Stimulated activated memory B cell treated with anti-CD40 and anti-IgM and Interleukin-4, amounts not matched to agents 10 μg/mL and 1 μg/mL and 100 μg/mL, for 72 hours (primary cell): Measurements from ENCODE around the gene TIA1.
"Not testable (repeated sequence)": the region's sequence is repeated elsewhere in the genome, so short reads cannot be mapped to it uniquely, and the experiment has no call there.

Source experiments
- ATAC-seq: fragments of 150-1000 bp; cut with Tn5 transposase; 2 replicates; pipeline ENCODE4 v1.10.0; 2021
- H3K27ac Mint-ChIP-seq: one replicate; pipeline ENCODE4 v1.8.0; 2022; ENCODE audit warnings: mild to moderate bottlenecking, mixed read lengths
- H3K27me3 Mint-ChIP-seq: one replicate; pipeline ENCODE4 v1.8.0; 2022; ENCODE audit warnings: mixed read lengths
- H3K36me3 Mint-ChIP-seq: one replicate; pipeline ENCODE4 v1.8.0; 2022; ENCODE audit warnings: mixed read lengths
- H3K4me1 Mint-ChIP-seq: one replicate; pipeline ENCODE4 v1.8.0; 2022; ENCODE audit warnings: mixed read lengths
- H3K4me3 Mint-ChIP-seq: one replicate; pipeline ENCODE4 v1.8.0; 2022; ENCODE audit warnings: mild to moderate bottlenecking, moderate library complexity, mixed read lengths
- H3K9me3 Mint-ChIP-seq: one replicate; pipeline ENCODE4 v1.8.0; 2022; ENCODE audit warnings: mixed read lengths

The TIA1 gene

DNA sequence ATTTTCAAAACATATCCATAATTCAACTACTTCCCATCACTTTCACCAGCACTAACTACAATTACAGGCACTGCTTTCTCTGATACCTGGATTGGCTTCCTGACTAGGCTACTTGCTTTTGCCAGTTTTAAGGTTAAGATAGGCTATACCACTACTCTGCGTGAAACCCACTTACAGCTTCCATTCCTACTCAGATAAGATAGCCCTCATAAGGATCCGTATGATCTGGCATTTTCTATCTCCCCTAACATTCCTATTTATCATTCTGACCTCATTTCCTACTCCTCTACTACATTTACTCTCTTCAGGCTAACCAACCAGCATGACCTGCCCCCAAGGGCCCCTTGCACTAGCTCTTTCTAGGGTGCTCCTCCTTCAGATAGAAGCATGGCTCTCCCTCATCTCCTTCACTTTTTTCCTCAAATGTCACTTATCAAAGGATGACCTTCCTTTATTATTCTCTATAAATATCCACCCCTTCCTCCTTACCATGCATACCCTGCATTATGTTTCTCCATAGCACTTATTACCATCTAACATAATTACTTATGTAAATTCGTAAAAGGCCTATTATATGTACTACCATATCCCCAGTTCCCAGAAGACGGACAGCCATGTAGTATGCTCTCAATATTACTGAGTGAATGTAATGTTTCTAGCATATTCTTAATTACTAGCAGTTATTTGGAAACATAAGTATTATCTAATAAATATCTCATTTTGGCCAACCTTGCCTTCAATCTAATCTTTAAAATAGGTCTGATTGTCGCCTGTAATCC, 4.4 kb downstream of the TIA1 start:
- peaks cover 43% of the 10 kb centered on the region for H3K4me1 Mint-ChIP-seq
- H3K36me3 Mint-ChIP-seq, result peaks cover 26% of the 10 kb centered on the region
- H3K27me3 Mint-ChIP-seq, result no peaks in the 10 kb centered on the region
- no peaks in the 10 kb centered on the region for H3K9me3 Mint-ChIP-seq
- no peak overlapping the region for H3K4me3 Mint-ChIP-seq
- no peak for ATAC-seq
- H3K27ac Mint-ChIP-seq, result peak overlapping the region; percentile 26

DNA sequence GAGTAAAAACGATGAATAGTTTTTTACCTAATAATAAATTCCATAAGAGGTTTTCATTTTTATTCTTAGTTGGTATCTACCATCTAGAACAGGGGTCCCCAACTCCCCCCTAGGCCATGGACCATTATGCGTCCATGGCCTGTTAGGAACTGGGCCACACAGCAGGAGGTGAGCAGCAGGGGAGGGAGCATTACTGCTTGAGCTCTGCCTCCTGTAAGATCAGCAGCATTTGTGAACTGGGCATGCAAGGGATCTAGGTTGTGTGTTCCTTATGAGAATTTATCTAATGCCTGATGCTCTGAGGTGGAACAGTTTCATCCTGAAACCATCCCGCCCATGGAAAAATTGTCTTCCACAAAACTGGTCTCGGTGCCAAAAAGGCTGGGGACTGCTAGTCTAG, 5.9 kb downstream of the TIA1 start:
- H3K36me3 Mint-ChIP-seq, result peaks cover 26% of the 10 kb centered on the region
- H3K4me3 Mint-ChIP-seq, result no peak overlapping the region
- H3K27ac Mint-ChIP-seq, result no peak overlapping the region
- no peak for ATAC-seq
- H3K4me1 Mint-ChIP-seq, result peaks cover 43% of the 10 kb centered on the region
- no peaks in the 10 kb centered on the region for H3K9me3 Mint-ChIP-seq
- H3K27me3 Mint-ChIP-seq, result no peaks in the 10 kb centered on the region

DNA sequence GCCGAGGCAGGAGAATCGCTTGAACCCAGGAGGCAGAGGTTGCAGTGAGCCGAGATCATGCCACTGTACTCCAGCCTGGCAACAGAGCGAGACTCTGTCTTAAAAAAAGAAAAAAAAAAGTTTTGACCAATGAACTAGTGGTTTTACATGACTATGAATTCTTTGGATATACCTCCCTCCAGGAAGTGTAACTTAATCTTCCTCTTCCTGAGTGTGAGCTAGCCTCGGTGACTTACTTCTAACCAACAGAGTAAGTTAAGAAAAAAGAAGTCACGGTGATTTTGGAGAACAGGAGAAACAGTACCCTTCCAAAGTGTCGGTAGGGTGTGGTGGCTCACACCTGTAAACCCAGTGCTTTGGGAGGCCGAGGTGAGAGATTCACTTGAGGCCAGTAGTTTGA, 7.1 kb downstream of the TIA1 start:
- Mint-ChIP-seq H3K36me3 (peaks cover 25% of the 10 kb centered on the region), H3K27ac (no peak overlapping the region), H3K4me1 (peaks cover 39% of the 10 kb centered on the region), H3K27me3 (no peaks in the 10 kb centered on the region), H3K4me3 (no peak overlapping the region), H3K9me3 (no peaks in the 10 kb centered on the region)
- ATAC-seq, result no peak

DNA sequence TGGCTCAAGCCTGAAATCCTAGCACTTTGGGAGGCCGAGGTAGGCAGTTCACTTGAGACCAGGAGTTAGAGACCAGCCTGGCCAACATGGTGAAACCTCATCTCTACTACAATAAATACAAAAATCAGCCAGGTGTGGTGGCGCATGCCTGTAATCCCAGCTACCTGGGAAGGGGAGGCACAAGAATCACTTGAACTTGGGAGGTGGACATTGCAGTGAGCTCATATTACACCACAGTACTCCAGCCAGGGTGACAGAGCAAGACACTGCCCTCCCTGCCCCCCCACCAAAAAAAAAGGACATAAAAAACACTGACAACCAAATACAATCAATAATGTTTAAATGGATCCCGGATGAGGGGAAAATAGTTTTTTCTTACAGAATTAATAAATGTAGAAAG, 7.8 kb downstream of the TIA1 start:
- peaks cover 34% of the 10 kb centered on the region for H3K4me1 Mint-ChIP-seq
- no peak overlapping the region for H3K27ac Mint-ChIP-seq
- peaks cover 21% of the 10 kb centered on the region for H3K36me3 Mint-ChIP-seq
- ATAC-seq, result no peak
- H3K27me3 Mint-ChIP-seq, result no peaks in the 10 kb centered on the region
- no peaks in the 10 kb centered on the region for H3K9me3 Mint-ChIP-seq
- no peak overlapping the region for H3K4me3 Mint-ChIP-seq

DNA sequence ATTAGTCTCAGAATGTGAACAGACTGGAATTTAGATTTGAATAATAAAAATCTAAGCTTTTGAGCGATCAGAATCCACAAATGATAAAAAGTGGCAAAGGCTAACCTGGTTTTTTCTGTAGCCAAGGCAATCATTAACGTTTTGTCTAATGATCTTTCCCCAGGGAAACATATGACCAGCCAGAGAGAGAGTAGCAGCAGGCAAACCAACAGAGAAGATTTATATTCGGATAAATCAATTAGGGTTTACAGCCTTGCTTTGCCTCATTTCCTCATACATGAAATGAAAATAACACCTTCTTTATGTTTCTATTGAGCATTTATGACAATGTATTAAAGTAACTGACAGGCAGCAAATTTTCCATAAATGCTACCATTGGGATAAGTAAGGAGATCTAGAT, 14.5 kb downstream of the TIA1 start:
- ATAC-seq, result no peak
- Mint-ChIP-seq H3K36me3 (peaks cover 15% of the 10 kb centered on the region), H3K27ac (no peak overlapping the region)

DNA sequence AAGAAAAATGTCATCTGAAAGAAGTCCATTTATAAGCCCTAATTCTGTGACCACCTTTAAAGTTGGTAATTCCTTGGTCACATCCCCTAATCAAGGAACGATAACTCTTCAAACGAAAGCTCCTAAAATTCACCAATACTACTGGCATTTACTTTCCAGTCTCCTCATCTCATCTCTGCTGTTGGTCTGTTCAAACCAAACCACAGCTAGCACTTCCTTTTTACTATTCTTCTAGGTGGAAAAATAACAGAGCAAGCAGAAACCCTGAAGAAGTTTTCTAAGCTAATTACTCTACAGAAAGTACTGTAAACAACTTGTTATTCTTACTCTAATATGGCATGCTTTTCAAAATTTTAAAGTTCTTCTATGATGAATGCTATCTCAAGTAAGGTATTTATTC, 21.6 kb downstream of the TIA1 start:
- no peak for ATAC-seq
- no peak overlapping the region for H3K27ac Mint-ChIP-seq

More for the DNA sequence above, 14.5 kb downstream of the TIA1 start:
- no peak overlapping the region for H3K4me3 Mint-ChIP-seq
- no peaks in the 10 kb centered on the region for H3K4me1 Mint-ChIP-seq
- no peaks in the 10 kb centered on the region for H3K27me3 Mint-ChIP-seq
- H3K9me3 Mint-ChIP-seq, result no peaks in the 10 kb centered on the region

DNA sequence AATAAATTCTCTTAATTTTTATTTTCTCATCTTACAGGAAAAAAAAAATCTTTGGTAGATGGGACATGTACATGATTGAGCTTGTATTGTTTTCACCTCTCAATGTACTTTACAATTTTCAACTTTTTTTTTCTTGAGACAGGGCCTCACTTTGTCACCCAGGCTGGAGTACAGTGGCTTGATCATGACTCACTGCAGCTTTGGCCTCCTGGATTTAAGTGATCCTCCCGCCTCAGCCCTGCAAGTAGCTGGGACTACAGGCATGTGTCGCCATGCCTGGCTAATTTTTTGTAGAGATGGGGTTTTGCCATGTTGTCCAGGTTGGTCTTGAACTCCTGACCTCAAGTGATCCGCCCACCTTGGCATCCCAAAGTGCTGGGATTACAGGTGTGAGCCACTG, 25.1 kb downstream of the TIA1 start:
- H3K36me3 Mint-ChIP-seq, result peaks cover 45% of the 10 kb centered on the region
- H3K4me3 Mint-ChIP-seq, result not testable (repeated sequence)

More for the DNA sequence above, 21.6 kb downstream of the TIA1 start:
- H3K36me3 Mint-ChIP-seq, result peaks cover 31% of the 10 kb centered on the region
- H3K9me3 Mint-ChIP-seq, result no peaks in the 10 kb centered on the region
- H3K4me1 Mint-ChIP-seq, result no peaks in the 10 kb centered on the region
- H3K27me3 Mint-ChIP-seq, result no peaks in the 10 kb centered on the region
- H3K4me3 Mint-ChIP-seq, result no peak overlapping the region

DNA sequence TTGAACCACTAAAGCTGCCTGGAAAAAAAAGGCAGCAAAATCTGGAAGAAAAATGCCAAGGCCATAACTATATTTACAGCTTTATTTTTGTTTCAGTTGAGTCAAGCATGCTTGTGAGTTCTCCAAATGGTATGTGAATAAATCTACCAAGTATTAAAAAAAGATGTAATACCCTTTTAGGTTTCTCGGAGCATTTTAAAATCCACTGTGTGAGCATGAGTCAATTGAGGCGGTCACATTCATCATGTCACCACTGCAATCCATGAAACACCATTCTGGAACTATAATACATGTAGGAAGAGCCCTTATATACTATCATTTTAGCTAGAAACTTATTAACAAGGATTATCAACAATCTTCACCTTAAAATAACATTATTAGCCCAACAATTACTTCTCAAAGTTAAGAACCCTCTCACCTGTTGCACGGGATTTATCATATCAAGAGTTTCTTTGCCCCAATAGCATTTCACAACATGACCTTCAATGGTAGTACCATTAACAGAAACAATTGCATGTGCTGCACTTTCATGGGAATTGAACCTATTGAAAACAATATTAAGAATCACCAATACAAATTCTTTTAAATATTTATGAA, 33.4 kb downstream of the TIA1 start:
- Mint-ChIP-seq H3K4me1 (no peaks in the 10 kb centered on the region), H3K36me3 (peaks cover 36% of the 10 kb centered on the region), H3K27ac (no peak overlapping the region), H3K27me3 (no peaks in the 10 kb centered on the region), H3K4me3 (no peak overlapping the region), H3K9me3 (no peaks in the 10 kb centered on the region)
- ATAC-seq, result no peak

More for the DNA sequence above, 25.1 kb downstream of the TIA1 start:
- not testable (repeated sequence) for ATAC-seq, H3K27ac Mint-ChIP-seq, H3K4me1 Mint-ChIP-seq, H3K9me3 Mint-ChIP-seq, H3K27me3 Mint-ChIP-seq

DNA sequence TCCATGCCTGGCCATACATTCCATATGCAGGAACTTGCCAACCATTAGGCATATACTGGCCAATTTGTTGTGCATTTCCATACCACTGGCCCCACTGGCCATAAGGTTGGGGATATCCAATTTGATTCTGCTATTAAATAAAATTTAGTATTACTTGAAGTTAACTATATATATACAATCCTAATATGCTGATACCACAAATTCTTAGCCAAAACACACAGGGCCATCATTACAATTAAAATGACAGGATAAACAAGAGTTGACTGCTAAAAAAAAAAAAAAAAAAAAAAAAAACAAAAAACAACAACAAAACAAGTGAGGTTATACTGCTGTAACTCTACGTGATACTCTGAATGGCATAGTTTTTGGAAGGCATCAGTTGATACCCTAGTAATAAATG, 34.1 kb downstream of the TIA1 start:
- Mint-ChIP-seq H3K4me3 (no peak overlapping the region), H3K27me3 (no peaks in the 10 kb centered on the region), H3K27ac (no peak overlapping the region), H3K4me1 (no peaks in the 10 kb centered on the region), H3K9me3 (no peaks in the 10 kb centered on the region), H3K36me3 (peaks cover 33% of the 10 kb centered on the region)
- ATAC-seq, result no peak

DNA sequence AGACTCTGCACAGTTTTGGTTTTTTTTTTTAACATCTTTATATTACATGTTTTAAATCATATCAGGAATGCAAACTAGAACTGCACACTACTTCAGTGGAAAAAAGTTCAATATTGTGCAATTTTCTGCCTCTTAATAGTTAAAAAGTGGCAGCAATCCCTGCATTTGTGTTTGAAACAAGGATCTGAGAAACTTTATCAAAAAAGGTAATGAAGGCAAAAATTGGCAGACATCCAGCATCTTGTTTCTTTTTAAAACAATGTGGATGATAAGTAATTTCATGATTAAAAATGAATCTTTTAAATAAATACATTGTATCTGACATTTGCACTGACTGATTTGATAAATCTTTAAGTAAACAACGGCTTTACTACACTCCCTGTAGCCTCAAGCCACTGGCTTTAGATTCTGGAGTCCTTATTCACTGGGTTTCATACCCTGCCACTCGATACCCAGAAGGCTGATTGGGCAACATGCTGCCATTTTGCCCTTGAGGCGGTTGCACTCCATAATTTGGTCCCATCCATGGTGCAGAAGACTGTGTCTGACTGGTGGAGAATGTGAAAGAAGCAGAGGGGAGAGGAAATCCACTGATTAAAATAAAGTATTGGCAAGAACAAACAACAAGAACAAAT, 36.0 kb downstream of the TIA1 start:
- H3K27ac Mint-ChIP-seq, result no peak overlapping the region
- H3K4me3 Mint-ChIP-seq, result no peak overlapping the region
- peaks cover 14% of the 10 kb centered on the region for H3K36me3 Mint-ChIP-seq
- no peak for ATAC-seq
- no peaks in the 10 kb centered on the region for H3K4me1 Mint-ChIP-seq
- no peaks in the 10 kb centered on the region for H3K27me3 Mint-ChIP-seq
- no peaks in the 10 kb centered on the region for H3K9me3 Mint-ChIP-seq

DNA sequence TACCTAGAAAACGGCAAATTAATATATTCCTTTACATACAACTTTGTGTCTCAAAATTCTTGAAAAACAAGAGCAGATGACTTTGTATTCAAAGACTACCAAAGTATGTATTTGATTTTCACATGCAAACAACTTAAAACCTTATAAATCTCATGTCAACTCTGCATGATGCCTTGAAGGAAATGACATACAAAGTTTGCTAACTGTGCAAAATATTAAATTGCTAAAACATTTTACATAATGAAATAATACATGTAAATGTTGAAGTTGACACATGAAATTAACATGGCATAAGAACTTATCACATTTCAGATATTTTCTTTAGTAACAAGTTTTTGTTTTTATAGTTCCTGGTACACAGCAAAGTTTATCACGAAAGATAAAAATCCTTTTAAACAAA, 36.8 kb downstream of the TIA1 start:
- H3K36me3 Mint-ChIP-seq, result peaks cover 10% of the 10 kb centered on the region
- ATAC-seq, result no peak
- H3K27me3 Mint-ChIP-seq, result no peaks in the 10 kb centered on the region
- H3K4me1 Mint-ChIP-seq, result no peaks in the 10 kb centered on the region
- H3K4me3 Mint-ChIP-seq, result no peak overlapping the region
- H3K27ac Mint-ChIP-seq, result no peak overlapping the region
- no peaks in the 10 kb centered on the region for H3K9me3 Mint-ChIP-seq

DNA sequence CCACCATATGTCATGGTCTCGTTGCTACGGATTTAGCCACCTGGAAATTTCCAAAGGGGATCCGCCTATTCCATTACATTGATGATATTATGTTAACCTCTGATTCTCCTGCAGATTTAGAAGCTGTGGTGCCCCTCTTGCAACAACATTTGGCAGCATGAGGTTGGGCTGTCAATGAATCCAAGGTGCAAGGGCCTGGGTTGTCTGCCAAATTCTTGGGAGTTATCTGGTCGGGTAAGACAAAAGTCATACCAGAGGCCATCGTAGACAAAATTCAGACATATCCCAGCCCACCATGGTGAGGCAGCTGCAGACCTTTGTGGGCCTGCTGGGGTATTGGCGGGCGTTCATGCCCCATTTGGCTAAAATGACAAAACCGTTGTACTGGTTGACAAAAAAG, 44.0 kb downstream of the TIA1 start:
- no peak overlapping the region for H3K27ac Mint-ChIP-seq
- H3K4me3 Mint-ChIP-seq, result no peak overlapping the region
- H3K27me3 Mint-ChIP-seq, result no peaks in the 10 kb centered on the region
- no peak for ATAC-seq
- H3K4me1 Mint-ChIP-seq, result no peaks in the 10 kb centered on the region
- H3K36me3 Mint-ChIP-seq, result no peaks in the 10 kb centered on the region
- peaks cover 2% of the 10 kb centered on the region for H3K9me3 Mint-ChIP-seq

DNA sequence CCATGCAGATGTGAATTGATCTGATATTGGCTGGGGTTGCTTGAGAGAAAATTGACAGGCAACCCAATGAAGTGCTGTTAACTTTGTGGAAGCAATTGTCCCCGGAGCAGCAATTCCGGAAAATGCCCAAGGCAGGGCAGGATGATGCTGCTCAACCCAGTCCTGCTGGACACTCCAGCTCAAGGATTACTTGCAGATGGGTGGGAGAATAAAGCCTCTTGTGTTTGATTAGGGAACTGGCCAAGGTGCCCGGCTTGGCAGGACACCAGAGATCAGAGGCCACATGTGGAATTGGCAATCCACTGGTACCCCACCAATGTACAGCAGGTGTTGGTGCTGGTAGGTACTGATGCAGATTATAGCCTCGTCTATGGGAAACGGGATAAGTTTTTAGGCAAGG, 45.3 kb downstream of the TIA1 start:
- Mint-ChIP-seq H3K27ac (no peak overlapping the region), H3K36me3 (no peaks in the 10 kb centered on the region), H3K4me1 (no peaks in the 10 kb centered on the region), H3K4me3 (no peak overlapping the region), H3K27me3 (peaks cover 7% of the 10 kb centered on the region), H3K9me3 (peaks cover 2% of the 10 kb centered on the region)
- ATAC-seq, result no peak

DNA sequence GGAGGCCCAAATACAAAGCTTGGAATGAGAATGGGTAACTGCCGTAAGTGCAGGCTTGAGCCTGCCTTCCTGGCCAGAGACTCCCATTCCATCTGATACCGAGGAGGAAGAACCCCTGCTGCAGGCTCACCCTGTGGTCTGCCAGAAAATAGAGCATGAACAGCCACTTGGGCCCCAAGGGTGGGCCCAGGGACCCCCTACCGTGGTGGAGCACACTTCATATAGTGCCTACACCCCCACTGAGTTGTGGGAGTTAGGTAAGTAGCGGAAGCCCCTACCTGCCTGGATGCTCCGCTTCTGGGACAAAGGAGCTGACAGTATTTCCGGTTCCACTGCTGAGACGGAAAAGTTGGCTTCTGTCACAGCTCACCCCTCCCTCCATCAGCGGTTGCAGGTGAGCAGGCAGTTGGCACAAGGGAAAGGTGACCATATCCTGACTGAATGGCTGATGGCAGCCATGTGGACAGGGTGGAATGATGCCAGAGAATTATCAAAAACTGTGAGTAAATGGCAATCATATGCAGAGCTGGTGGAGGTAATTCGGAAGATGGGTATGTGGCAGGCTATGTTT, 46.1 kb downstream of the TIA1 start:
- Mint-ChIP-seq H3K4me1 (no peaks in the 10 kb centered on the region), H3K4me3 (no peak overlapping the region), H3K27me3 (peaks cover 13% of the 10 kb centered on the region), H3K9me3 (peaks cover 2% of the 10 kb centered on the region), H3K27ac (no peak overlapping the region), H3K36me3 (no peaks in the 10 kb centered on the region)
- ATAC-seq, result no peak

DNA sequence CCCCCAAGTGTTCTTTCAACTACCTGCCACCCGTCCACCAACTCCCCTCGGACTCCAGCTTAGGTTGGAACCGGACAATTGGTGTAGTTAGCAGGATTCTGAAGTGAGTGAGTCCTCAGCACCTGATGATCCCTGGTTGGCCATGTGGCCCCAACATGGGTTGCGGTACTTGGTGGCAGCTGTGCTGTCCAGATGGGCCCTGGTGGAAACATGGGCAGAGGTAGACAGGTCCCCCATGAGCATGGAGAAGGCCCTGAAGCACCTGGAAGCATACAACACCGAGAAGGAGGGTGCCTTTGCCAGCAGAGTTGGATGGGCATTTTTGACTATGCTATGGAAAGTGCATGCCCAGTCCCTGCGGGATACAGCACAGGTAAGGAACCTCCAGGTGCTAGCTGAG, 46.6 kb downstream of the TIA1 start:
- Mint-ChIP-seq H3K9me3 (peaks cover 2% of the 10 kb centered on the region), H3K4me3 (no peak overlapping the region), H3K36me3 (no peaks in the 10 kb centered on the region), H3K4me1 (no peaks in the 10 kb centered on the region), H3K27ac (no peak overlapping the region), H3K27me3 (peaks cover 13% of the 10 kb centered on the region)
- no peak for ATAC-seq
